Colonic mucosa (tissue), 4 donors: Measurements from ENCODE around the gene PHF20. TPM values are rescaled to one million over a fixed set of nuclear protein-coding genes. Genes with fewer than 3 reads are reported as not detected.

ENCODE experiments used
- DNase-seq: peaks from one replicate; pipeline ENCODE4 v3.0.0-alpha.2; 2020
- H3K27ac ChIP-seq: fragments of 200-600 bp; one replicate; pipeline ENCODE4 v1.8.0; 2021
- H3K27me3 ChIP-seq: fragments of 200-600 bp; one replicate; pipeline ENCODE4 v1.8.0; 2021
- H3K36me3 ChIP-seq: fragments of 200-600 bp; one replicate; pipeline ENCODE4 v1.8.0; 2021
- H3K4me1 ChIP-seq: fragments of 200-600 bp; one replicate; pipeline ENCODE4 v1.8.0; 2021; ENCODE audit warnings: mild to moderate bottlenecking
- H3K4me3 ChIP-seq: fragments of 200-600 bp; one replicate; pipeline ENCODE4 v1.8.0; 2021
- H3K9ac ChIP-seq, 2 donors: one replicate each; pipeline ENCODE4 v1.7.0; 2013; ENCODE audit warnings: control low read depth in 2 of 2, low read depth in 2 of 2, low read length in 2 of 2
- H3K9me3 ChIP-seq: fragments of 200-600 bp; one replicate; pipeline ENCODE4 v1.8.0; 2021
- CTCF ChIP-seq: fragments of 200-600 bp; IDR thresholded peaks from one replicate; pipeline ENCODE4 v1.8.0; 2022; ENCODE audit warnings: antibody characterized with exemption, mild to moderate bottlenecking
- intact Hi-C: fragments of 100-400 bp; cut with DNase I; formaldehyde crosslinking; loops from one replicate; pipeline ENCODE4 v1.14.1; 2022
- total RNA-seq, 2 donors: library from RNA; stranded (reverse); fragmentation: NEBNext Ultra II Directional in 1 of 2; extraction: Animal tissue kit (Norgen Biotek cat#: 25700) in 1 of 2; gene quantifications; one replicate each; pipeline ENCODE4 v1.2.1, GENCODE V29; 2021
- donor health status: healthy.
- donor health status: DM: no; HTN: no; CAD: no.
- donor health status: DM: no; HTN: no; CAD: no.

Gene PHF20
- total RNA-seq, 2 donors from 2014 or later = 25.5 to 27.0 TPM

GRCh38 chr20:35975576-35976373 is 204.0 kb downstream of the PHF20 start:
- Histone ChIP-seq H3K36me3 (no peaks in the 10 kb centered on the region), H3K9ac (no peak overlapping the region), H3K4me1 (no peaks in the 10 kb centered on the region), H3K4me3 (no peak overlapping the region), H3K9me3 (no peaks in the 10 kb centered on the region), H3K27ac (no peak overlapping the region), H3K27me3 (no peaks in the 10 kb centered on the region)
- no peak for DNase-seq
- intact Hi-C loops = no loop called here
- no peak for TF ChIP-seq CTCF

- Histone ChIP-seq H3K4me3 (no peak overlapping the region), H3K36me3 (no peaks in the 10 kb centered on the region), H3K9ac (no peak overlapping the region), H3K9me3 (no peaks in the 10 kb centered on the region), H3K27me3 (no peaks in the 10 kb centered on the region), H3K4me1 (no peaks in the 10 kb centered on the region), H3K27ac (no peak overlapping the region)
- TF ChIP-seq CTCF = no peak
- no peak for DNase-seq
- intact Hi-C loops = no loop called here
Observed at GRCh38 chr20:35978041-35978513, 206.3 kb downstream of the PHF20 start.

- no peak for DNase-seq
- H3K4me1 ChIP-seq = no peaks in the 10 kb centered on the region
- TF ChIP-seq CTCF = no peak
- no peak overlapping the region for H3K9ac ChIP-seq
- no peak overlapping the region for H3K27ac ChIP-seq
- intact Hi-C loops = no loop called here
- H3K4me3 ChIP-seq = no peak overlapping the region
- no peaks in the 10 kb centered on the region for H3K27me3 ChIP-seq
- no peaks in the 10 kb centered on the region for H3K9me3 ChIP-seq
- no peaks in the 10 kb centered on the region for H3K36me3 ChIP-seq
Observed at GRCh38 chr20:35979544-35979943, 207.7 kb downstream of the PHF20 start.

GRCh38 chr20:35981969-35982368 is 210.2 kb downstream of the PHF20 start:
- Histone ChIP-seq H3K9me3 (no peaks in the 10 kb centered on the region), H3K9ac (no peak overlapping the region), H3K4me1 (no peaks in the 10 kb centered on the region), H3K4me3 (no peak overlapping the region), H3K27ac (no peak overlapping the region), H3K36me3 (no peaks in the 10 kb centered on the region), H3K27me3 (no peaks in the 10 kb centered on the region)
- intact Hi-C loops = no loop called here
- no peak for TF ChIP-seq CTCF
- DNase-seq = no peak

GRCh38 chr20:35984382-35984781 is 212.6 kb downstream of the PHF20 start:
- H3K27ac ChIP-seq = no peak overlapping the region
- no peak for DNase-seq
- no peak for TF ChIP-seq CTCF
- no peaks in the 10 kb centered on the region for H3K27me3 ChIP-seq
- no peaks in the 10 kb centered on the region for H3K4me1 ChIP-seq
- no peak overlapping the region for H3K4me3 ChIP-seq
- no peak overlapping the region for H3K9ac ChIP-seq
- intact Hi-C loops = no loop called here
- H3K36me3 ChIP-seq = no peaks in the 10 kb centered on the region
- H3K9me3 ChIP-seq = no peaks in the 10 kb centered on the region
